K562 (cell line): ENCODE measurements around the gene GCHFR. TPM values are rescaled to one million over a fixed set of nuclear protein-coding genes. Genes with fewer than 3 reads are reported as not detected.

ENCODE experiments used
- CTBP1 ChIP-seq: fragments of 450-650 bp; IDR thresholded peaks from 2 replicates; pipeline ENCODE4 v1.6.1; 2016; ENCODE audit warnings: borderline replicate concordance
- DMBX1 ChIP-seq: fragments of 250-450 bp; sonication (Bioruptor Pico); IDR thresholded peaks from 2 replicates; pipeline ENCODE4 v1.8.0; 2022; ENCODE audit warnings: inconsistent platforms, mild to moderate bottlenecking, moderate library complexity, borderline replicate concordance
- E2F5 ChIP-seq: sonication (generic); formaldehyde crosslinking; IDR thresholded peaks from 2 replicates; pipeline ENCODE4 v1.8.0; 2022; ENCODE audit warnings: mild to moderate bottlenecking, missing genetic modification reagents
- ELF2 ChIP-seq: fragments of 250-450 bp; sonication (Bioruptor Pico); IDR thresholded peaks from 2 replicates; pipeline ENCODE4 v1.5.0; 2021; ENCODE audit warnings: mild to moderate bottlenecking
- GTF2A2 ChIP-seq: IDR thresholded peaks from 2 replicates; pipeline ENCODE4 v1.6.1; 2016; ENCODE audit warnings: mild to moderate bottlenecking, missing genetic modification characterization, missing compliant biosample characterization
- MAX ChIP-seq: sonication (generic); formaldehyde crosslinking; IDR thresholded peaks from 2 replicates; pipeline ENCODE4 v1.9.0; 2022; ENCODE audit warnings: mild to moderate bottlenecking, missing genetic modification reagents
- MEF2A ChIP-seq: IDR thresholded peaks from 2 replicates; pipeline ENCODE4 v1.6.1; 2011; ENCODE audit warnings: low read depth, mild to moderate bottlenecking, low read length, moderate library complexity; ENCODE audit not compliant: control insufficient read depth
- ZBTB33 ChIP-seq: sonication (generic); formaldehyde crosslinking; IDR thresholded peaks from 2 replicates; pipeline ENCODE4 v1.8.1; 2023; ENCODE audit warnings: mild to moderate bottlenecking, missing genetic modification reagents
- ZNF609 ChIP-seq: sonication (generic); formaldehyde crosslinking; IDR thresholded peaks from 2 replicates; pipeline ENCODE4 v1.8.1; 2023; ENCODE audit warnings: missing genetic modification reagents, mild to moderate bottlenecking, borderline replicate concordance
- polyA plus RNA-seq, 8 experiments: library from polyadenylated mRNA; depleted of rRNA in 4 of 8; stranded (reverse) in 5 of 8; unstranded in 3 of 8; fragments of >200 nt; fragmentation: Nextera tagmentation in 2 of 8; fragmentation: Illumina TruSeq in 1 of 8; extraction: Ambion mirVana in 2 of 8; extraction: Trizol in 1 of 8; gene quantifications; 2 replicates each; pipeline versions ENCODE4 v1.2.1 to v1.2.3, GENCODE V29; 2011 to 2014; ENCODE audit warnings: inconsistent platforms in 1 of 8, missing spikeins in 1 of 8
- total RNA-seq, 7 experiments: library from RNA; depleted of rRNA in 6 of 7; stranded (reverse); fragments of >200 nt in 6 of 7; fragmentation: Illumina TruSeq in 2 of 7; extraction: Trizol in 2 of 7; gene quantifications; 2 replicates each; pipeline versions ENCODE4 v1.2.1 to v1.2.3, GENCODE V29; 2011 to 2021; ENCODE audit warnings: low replicate concordance in 1 of 7

Gene GCHFR
- total and polyA plus RNA-seq, 9 of the 15 experiments (the other 6 are each of a cell fraction or from before 2014, with no cell fraction given) = 8.7 to 83.5 (median 20.8) TPM

- TF ChIP-seq E2F5 (CRISPR knock-in tag) (no peak), MEF2A (no peak), ZNF609 (CRISPR knock-in tag) (no peak), ELF2 (CRISPR knock-in tag) (peak; percentile 66; the same call in 1 of the 2 replicates), DMBX1 (CRISPR knock-in tag) (no peak), MAX (CRISPR knock-in tag) (no peak; the same call in 1 of the 2 replicates), GTF2A2 (tag) (no peak), ZBTB33 (CRISPR knock-in tag) (no peak), CTBP1 (peak; percentile 83)
Observed at GRCh38 chr15:40763801-40764628, at the start of gene GCHFR (continued).
